KOPT-K1 (cell line): ENCODE results near the gene FAM89B.

Source experiments
- H3K27ac ChIP-seq: fragments of 200-600 bp; sonication (generic); 2 replicates; pipeline ENCODE4 v1.5.1; 2016; ENCODE audit warnings: antibody characterized with exemption, mild to moderate bottlenecking, low read depth, low read length; ENCODE audit not compliant: poor library complexity, severe bottlenecking
- H3K36me3 ChIP-seq: fragments of 200-600 bp; sonication (generic); 2 replicates; pipeline ENCODE4 v1.5.1; 2017; ENCODE audit warnings: antibody characterized with exemption, mild to moderate bottlenecking, low read length, moderate library complexity; ENCODE audit not compliant: insufficient read depth
- H3K9me3 ChIP-seq: fragments of 200-600 bp; sonication (generic); 2 replicates; pipeline ENCODE4 v1.5.1; 2017; ENCODE audit warnings: antibody characterized with exemption, low read length, mild to moderate bottlenecking; ENCODE audit not compliant: insufficient read depth, poor library complexity, severe bottlenecking

Gene FAM89B

GRCh38 chr11:65583589-65583988 lies 11.3 kb downstream of the FAM89B start:
- H3K9me3 ChIP-seq: no peaks in the 10 kb centered on the region
- H3K27ac ChIP-seq: no peak overlapping the region
- peaks cover 73% of the 10 kb centered on the region for H3K36me3 ChIP-seq

- Histone ChIP-seq H3K27ac (no peak overlapping the region), H3K36me3 (peaks cover 71% of the 10 kb centered on the region), H3K9me3 (no peaks in the 10 kb centered on the region)
These were observed 11.8 kb downstream of the FAM89B start for GRCh38 chr11:65584106-65584505.

GRCh38 chr11:65584723-65585171 lies 12.4 kb downstream of the FAM89B start:
- no peak overlapping the region for H3K27ac ChIP-seq
- peaks cover 67% of the 10 kb centered on the region for H3K36me3 ChIP-seq
- no peaks in the 10 kb centered on the region for H3K9me3 ChIP-seq

GRCh38 chr11:65585396-65586246 lies 13.3 kb downstream of the FAM89B start:
- Histone ChIP-seq H3K36me3 (peaks cover 67% of the 10 kb centered on the region), H3K27ac (no peak overlapping the region), H3K9me3 (no peaks in the 10 kb centered on the region)

DNA sequence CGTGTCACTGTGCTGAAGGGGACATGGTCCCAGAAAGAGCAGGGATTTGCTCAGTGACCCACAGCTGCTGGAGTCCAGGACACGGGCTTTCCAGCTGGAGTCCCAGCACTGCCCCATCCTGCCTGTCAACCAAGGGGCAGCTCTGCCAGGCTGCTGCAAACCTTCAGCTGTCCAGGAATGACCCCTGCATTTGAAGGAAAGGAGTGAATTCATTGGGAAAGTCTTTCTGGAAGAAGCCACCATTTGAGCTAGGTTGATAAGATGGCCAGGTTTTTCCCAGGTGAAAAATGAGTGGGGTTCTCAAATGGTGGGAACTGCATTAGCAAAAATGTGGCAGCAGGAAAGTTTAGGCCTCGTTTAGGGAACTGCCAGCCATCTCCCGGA lies 13.9 kb downstream of the FAM89B start:
- peaks cover 66% of the 10 kb centered on the region for H3K36me3 ChIP-seq
- no peak overlapping the region for H3K27ac ChIP-seq
- H3K9me3 ChIP-seq: no peaks in the 10 kb centered on the region

- H3K36me3 ChIP-seq: peaks cover 65% of the 10 kb centered on the region
- no peak overlapping the region for H3K27ac ChIP-seq
- no peaks in the 10 kb centered on the region for H3K9me3 ChIP-seq
These were observed 14.3 kb downstream of the FAM89B start for GRCh38 chr11:65586676-65587075.

DNA sequence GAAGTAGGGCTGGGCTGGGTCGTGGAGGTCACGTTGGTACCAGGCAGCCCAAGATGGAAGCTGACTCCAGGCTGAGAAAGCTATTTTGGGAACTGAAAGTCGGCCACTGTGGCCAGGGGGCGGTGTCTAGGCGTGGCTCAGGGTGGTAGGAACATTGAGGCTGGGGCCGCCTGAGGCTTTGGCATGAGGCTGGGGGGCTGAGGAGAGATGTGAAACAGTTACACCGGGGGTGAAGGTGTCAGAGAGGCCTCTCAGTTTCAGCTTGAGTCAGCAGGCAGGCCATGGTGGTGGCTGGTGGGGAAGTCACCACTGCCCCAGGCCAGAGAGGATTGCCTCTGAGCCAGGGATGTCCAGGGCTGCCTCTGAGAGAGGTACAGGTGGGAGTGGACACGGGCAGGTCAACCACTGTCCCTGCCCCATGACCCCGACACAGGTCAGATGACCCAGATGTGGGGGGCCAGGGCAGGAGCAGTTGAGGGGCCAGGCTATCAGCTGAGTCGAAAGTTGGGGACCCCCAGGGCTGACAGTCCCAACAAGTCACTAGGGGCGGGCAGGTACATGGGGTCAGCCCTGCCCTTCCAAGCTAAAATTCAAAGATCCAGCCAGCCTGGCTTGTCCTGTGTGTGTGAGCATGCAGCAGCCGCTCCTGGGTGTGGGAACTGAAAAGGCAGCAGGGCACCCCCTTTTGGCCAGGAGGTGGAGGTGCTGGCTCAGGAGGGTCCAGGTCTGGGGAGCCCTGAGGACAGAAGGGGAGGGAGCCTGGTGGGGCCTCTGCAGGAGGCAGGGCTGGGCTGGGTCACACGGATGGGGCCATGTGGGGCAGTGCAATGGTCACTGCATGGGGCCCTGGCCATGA lies 16.1 kb downstream of the FAM89B start:
- peak overlapping the region; percentile 16 for H3K27ac ChIP-seq
- no peaks in the 10 kb centered on the region for H3K9me3 ChIP-seq
- H3K36me3 ChIP-seq: peaks cover 64% of the 10 kb centered on the region

DNA sequence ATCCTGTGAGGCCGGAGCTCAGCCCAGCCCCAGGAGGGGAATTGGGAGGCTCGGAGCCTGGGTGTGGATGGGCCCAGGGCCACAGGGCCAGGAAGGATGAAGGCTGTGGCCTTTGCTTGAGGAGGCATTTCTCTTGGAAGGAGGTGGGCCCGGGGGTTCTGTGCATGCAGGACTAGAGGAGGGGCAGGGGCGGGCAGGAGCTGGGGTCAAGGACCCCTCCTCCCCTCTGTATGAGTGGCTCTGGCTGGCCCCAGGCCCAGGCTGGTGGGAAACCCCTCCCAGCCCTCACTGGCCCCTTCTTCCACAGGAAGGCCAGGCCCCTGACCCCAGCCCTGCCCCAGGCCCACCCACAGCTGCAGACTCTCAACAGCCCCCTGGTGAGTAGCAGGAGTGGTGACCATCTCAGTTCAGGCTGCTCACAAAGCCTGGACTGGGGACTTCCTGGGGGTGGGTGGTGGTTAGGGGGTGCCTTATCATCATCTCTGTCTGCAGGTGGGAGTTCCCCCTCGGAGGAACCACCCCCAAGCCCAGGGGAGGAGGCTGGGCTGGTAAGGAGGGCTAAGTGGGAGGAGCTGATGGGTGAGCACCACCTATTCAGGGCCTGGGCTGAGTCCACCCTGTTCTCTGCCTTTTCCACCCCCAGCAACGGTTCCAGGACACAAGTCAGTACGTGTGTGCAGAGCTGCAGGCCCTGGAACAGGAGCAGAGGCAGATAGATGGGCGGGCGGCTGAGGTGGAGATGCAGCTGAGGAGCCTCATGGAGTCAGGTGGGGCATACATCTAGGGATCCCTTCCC lies 17.3 kb downstream of the FAM89B start:
- Histone ChIP-seq H3K36me3 (peaks cover 59% of the 10 kb centered on the region), H3K9me3 (no peaks in the 10 kb centered on the region), H3K27ac (peak overlapping the region; percentile 6)

GRCh38 chr11:65590240-65590738 lies 18.0 kb downstream of the FAM89B start:
- Histone ChIP-seq H3K9me3 (no peaks in the 10 kb centered on the region), H3K36me3 (peaks cover 56% of the 10 kb centered on the region)

GRCh38 chr11:65591939-65592857 lies 19.9 kb downstream of the FAM89B start:
- H3K27ac ChIP-seq: no peak overlapping the region
- H3K36me3 ChIP-seq: peaks cover 40% of the 10 kb centered on the region
- no peaks in the 10 kb centered on the region for H3K9me3 ChIP-seq

More at GRCh38 chr11:65590240-65590738, 18.0 kb downstream of the FAM89B start:
- no peak overlapping the region for H3K27ac ChIP-seq

- H3K27ac ChIP-seq: no peak overlapping the region
- peaks cover 47% of the 10 kb centered on the region for H3K36me3 ChIP-seq
- H3K9me3 ChIP-seq: no peaks in the 10 kb centered on the region
These were observed 20.6 kb downstream of the FAM89B start for GRCh38 chr11:65592858-65593517.

GRCh38 chr11:65593518-65594414 lies 21.4 kb downstream of the FAM89B start:
- H3K36me3 ChIP-seq: peaks cover 55% of the 10 kb centered on the region
- no peaks in the 10 kb centered on the region for H3K9me3 ChIP-seq
- no peak overlapping the region for H3K27ac ChIP-seq

DNA sequence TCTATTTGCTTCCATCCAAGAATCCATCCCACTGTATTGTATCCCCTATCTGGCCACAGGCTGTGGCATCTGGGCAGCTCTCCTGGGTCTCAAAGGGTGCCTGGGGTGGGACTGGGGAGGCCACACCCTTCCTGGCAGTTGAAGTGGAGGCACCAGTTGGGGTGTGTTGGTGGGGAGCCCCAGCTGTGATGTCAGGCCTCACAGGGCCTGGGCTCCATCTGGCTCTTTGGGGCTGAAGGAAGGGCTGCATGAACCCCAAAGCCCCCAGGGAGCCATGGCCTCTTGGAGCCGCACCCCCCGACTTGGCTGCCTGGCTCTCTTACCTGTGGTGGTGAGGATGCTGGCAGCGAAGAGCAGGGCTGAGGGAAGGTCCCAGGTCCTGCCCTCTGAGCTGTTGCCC lies 22.8 kb downstream of the FAM89B start:
- Histone ChIP-seq H3K27ac (no peak overlapping the region), H3K36me3 (peaks cover 61% of the 10 kb centered on the region), H3K9me3 (no peaks in the 10 kb centered on the region)
